GM23338 (cell line): ENCODE measurements around the gene CAPN14. TPM values are rescaled to one million over a fixed set of nuclear protein-coding genes. Genes with fewer than 3 reads are reported as not detected.

ENCODE experiments used
- ATAC-seq: fragments of 200-7000 bp; cut with Tn5 transposase; 3 replicates; pipeline ENCODE4 v1.9.1; 2020
- DNase-seq: peaks from one replicate; pipeline ENCODE4 v3.0.0-alpha.2; 2015; ENCODE audit warnings: low spot score
- H2AFZ ChIP-seq: fragments of 200-600 bp; sonication (generic); 2 replicates; pipeline ENCODE4 v1.8.0; 2016; ENCODE audit warnings: antibody characterized with exemption, mild to moderate bottlenecking, moderate library complexity
- H3F3A ChIP-seq: fragments of 200-600 bp; sonication (generic); replicated peaks from 2 replicates; pipeline ENCODE4 v1.8.0; 2017; ENCODE audit warnings: antibody characterized with exemption, mixed run types, low read depth
- H3K27ac ChIP-seq: fragments of 200-600 bp; sonication (generic); 2 replicates; pipeline ENCODE4 v1.6.1; 2016; ENCODE audit warnings: low read depth
- H3K27me3 ChIP-seq: fragments of 200-600 bp; sonication (generic); 2 replicates; pipeline ENCODE4 v1.8.0; 2016; ENCODE audit warnings: mild to moderate bottlenecking, mixed run types, moderate library complexity; ENCODE audit not compliant: insufficient read depth
- H3K36me3 ChIP-seq: fragments of 200-600 bp; sonication (generic); 2 replicates; pipeline ENCODE4 v1.8.0; 2016; ENCODE audit warnings: mild to moderate bottlenecking; ENCODE audit not compliant: insufficient read depth
- H3K4me1 ChIP-seq: fragments of 200-600 bp; sonication (generic); 2 replicates; pipeline ENCODE4 v1.8.0; 2016; ENCODE audit warnings: mild to moderate bottlenecking, moderate library complexity; ENCODE audit not compliant: insufficient read depth
- H3K4me2 ChIP-seq: fragments of 200-600 bp; sonication (generic); 2 replicates; pipeline ENCODE4 v1.7.1; 2017; ENCODE audit warnings: mixed run types
- H3K4me3 ChIP-seq: fragments of 200-600 bp; sonication (generic); 2 replicates; pipeline ENCODE4 v1.6.1; 2016; ENCODE audit warnings: mixed run types
- H3K79me2 ChIP-seq: fragments of 200-600 bp; sonication (generic); replicated peaks from 2 replicates; pipeline ENCODE4 v1.8.0; 2017; ENCODE audit warnings: mild to moderate bottlenecking; ENCODE audit not compliant: insufficient read depth
- H3K9me2 ChIP-seq: fragments of 200-600 bp; sonication (generic); 2 replicates; pipeline ENCODE4 v1.8.0; 2017; ENCODE audit not compliant: insufficient read depth
- H4K20me1 ChIP-seq: fragments of 200-600 bp; sonication (generic); replicated peaks from 2 replicates; pipeline ENCODE4 v1.8.0; 2017; ENCODE audit warnings: mild to moderate bottlenecking; ENCODE audit not compliant: insufficient read depth
- H3K27ac Mint-ChIP-seq: 2 replicates; pipeline ENCODE4 v1.8.0; 2020; ENCODE audit warnings: inconsistent platforms, mild to moderate bottlenecking, moderate library complexity, mixed read lengths
- H3K27me3 Mint-ChIP-seq: 3 replicates; pipeline ENCODE4 v1.8.0; 2022; ENCODE audit warnings: low read depth, mild to moderate bottlenecking, moderate library complexity, mixed read lengths, inconsistent platforms; ENCODE audit not compliant: insufficient read depth, poor library complexity
- H3K36me3 Mint-ChIP-seq: 3 replicates; pipeline ENCODE4 v1.8.0; 2021; ENCODE audit warnings: low read depth, mild to moderate bottlenecking, inconsistent platforms, moderate library complexity, mixed read lengths
- H3K4me1 Mint-ChIP-seq: 3 replicates; pipeline ENCODE4 v1.8.0; 2020; ENCODE audit warnings: mild to moderate bottlenecking, inconsistent platforms, mixed read lengths
- H3K4me3 Mint-ChIP-seq: 3 replicates; pipeline ENCODE4 v1.8.0; 2021; ENCODE audit warnings: moderate library complexity, mild to moderate bottlenecking, inconsistent platforms, mixed read lengths
- H3K9me3 Mint-ChIP-seq: 3 replicates; pipeline ENCODE4 v1.8.0; 2020; ENCODE audit warnings: moderate library complexity, mild to moderate bottlenecking, inconsistent platforms, mixed read lengths
- ETS1 ChIP-seq: IDR thresholded peaks from 2 replicates; pipeline ENCODE4 v1.6.1; 2016; ENCODE audit warnings: antibody characterized with exemption
- EZH2 ChIP-seq: fragments of 200-600 bp; sonication (generic); IDR thresholded peaks from one replicate; pipeline ENCODE4 v1.8.0; 2017; ENCODE audit warnings: antibody characterized with exemption, mild to moderate bottlenecking, low read depth; ENCODE audit not compliant: unreplicated experiment
- EZH2phosphoT487 ChIP-seq: fragments of 200-600 bp; sonication (generic); IDR thresholded peaks from one replicate; pipeline ENCODE4 v1.8.1; 2018; ENCODE audit warnings: antibody characterized with exemption; ENCODE audit not compliant: unreplicated experiment
- STAT1 ChIP-seq: IDR thresholded peaks from one replicate; pipeline ENCODE4 v1.6.1; 2016; ENCODE audit warnings: antibody characterized with exemption; ENCODE audit not compliant: unreplicated experiment
- ZNF114 ChIP-seq: fragments of 250-450 bp; sonication (Bioruptor Pico); IDR thresholded peaks from 2 replicates; pipeline ENCODE4 v1.5.0; 2020; ENCODE audit warnings: mild to moderate bottlenecking, moderate library complexity
- ZNF331 ChIP-seq: fragments of 250-450 bp; sonication (Bioruptor Pico); IDR thresholded peaks from 2 replicates; pipeline ENCODE4 v1.5.0; 2020; ENCODE audit warnings: low read depth, mild to moderate bottlenecking, moderate library complexity
- polyA plus RNA-seq: library from polyadenylated mRNA; unstranded; fragments of >200 nt; fragmentation: Nextera tagmentation; extraction: Ambion mirVana; gene quantifications from 2 replicates; pipeline ENCODE4 v1.2.1, GENCODE V29; 2016
- total RNA-seq: library from RNA; depleted of rRNA; stranded (reverse); fragments of >200 nt; shearing (Covaris generic); gene quantifications from 2 replicates; pipeline ENCODE4 v1.2.3, GENCODE V29; 2014
- TF ChIP-seq, protein P1 (sequence below): fragments of 250-450 bp; sonication (Bioruptor Pico); IDR thresholded peaks from 2 replicates; pipeline ENCODE4 v1.5.0; 2020; ENCODE audit warnings: mild to moderate bottlenecking, moderate library complexity
- TF ChIP-seq, protein P2 (sequence below), 2 experiments: fragments of 200-600 bp in 1 of 2; sonication (generic) in 1 of 2; conservative IDR thresholded peaks; 2 replicates each; pipeline versions ENCODE4 v1.5.1 to v1.6.1; 2016 to 2017; ENCODE audit warnings: antibody characterized with exemption in 2 of 2, low read depth in 2 of 2, mild to moderate bottlenecking in 2 of 2, moderate library complexity in 1 of 2

The CAPN14 gene
- total and polyA plus RNA-seq, 2 experiments from 2014 or later, result 0.15 TPM; not detected in 1

GRCh38 chr2:31216734-31217133, 581 bp downstream of the CAPN14 start (continued):
- TF ChIP-seq, protein P1, sequence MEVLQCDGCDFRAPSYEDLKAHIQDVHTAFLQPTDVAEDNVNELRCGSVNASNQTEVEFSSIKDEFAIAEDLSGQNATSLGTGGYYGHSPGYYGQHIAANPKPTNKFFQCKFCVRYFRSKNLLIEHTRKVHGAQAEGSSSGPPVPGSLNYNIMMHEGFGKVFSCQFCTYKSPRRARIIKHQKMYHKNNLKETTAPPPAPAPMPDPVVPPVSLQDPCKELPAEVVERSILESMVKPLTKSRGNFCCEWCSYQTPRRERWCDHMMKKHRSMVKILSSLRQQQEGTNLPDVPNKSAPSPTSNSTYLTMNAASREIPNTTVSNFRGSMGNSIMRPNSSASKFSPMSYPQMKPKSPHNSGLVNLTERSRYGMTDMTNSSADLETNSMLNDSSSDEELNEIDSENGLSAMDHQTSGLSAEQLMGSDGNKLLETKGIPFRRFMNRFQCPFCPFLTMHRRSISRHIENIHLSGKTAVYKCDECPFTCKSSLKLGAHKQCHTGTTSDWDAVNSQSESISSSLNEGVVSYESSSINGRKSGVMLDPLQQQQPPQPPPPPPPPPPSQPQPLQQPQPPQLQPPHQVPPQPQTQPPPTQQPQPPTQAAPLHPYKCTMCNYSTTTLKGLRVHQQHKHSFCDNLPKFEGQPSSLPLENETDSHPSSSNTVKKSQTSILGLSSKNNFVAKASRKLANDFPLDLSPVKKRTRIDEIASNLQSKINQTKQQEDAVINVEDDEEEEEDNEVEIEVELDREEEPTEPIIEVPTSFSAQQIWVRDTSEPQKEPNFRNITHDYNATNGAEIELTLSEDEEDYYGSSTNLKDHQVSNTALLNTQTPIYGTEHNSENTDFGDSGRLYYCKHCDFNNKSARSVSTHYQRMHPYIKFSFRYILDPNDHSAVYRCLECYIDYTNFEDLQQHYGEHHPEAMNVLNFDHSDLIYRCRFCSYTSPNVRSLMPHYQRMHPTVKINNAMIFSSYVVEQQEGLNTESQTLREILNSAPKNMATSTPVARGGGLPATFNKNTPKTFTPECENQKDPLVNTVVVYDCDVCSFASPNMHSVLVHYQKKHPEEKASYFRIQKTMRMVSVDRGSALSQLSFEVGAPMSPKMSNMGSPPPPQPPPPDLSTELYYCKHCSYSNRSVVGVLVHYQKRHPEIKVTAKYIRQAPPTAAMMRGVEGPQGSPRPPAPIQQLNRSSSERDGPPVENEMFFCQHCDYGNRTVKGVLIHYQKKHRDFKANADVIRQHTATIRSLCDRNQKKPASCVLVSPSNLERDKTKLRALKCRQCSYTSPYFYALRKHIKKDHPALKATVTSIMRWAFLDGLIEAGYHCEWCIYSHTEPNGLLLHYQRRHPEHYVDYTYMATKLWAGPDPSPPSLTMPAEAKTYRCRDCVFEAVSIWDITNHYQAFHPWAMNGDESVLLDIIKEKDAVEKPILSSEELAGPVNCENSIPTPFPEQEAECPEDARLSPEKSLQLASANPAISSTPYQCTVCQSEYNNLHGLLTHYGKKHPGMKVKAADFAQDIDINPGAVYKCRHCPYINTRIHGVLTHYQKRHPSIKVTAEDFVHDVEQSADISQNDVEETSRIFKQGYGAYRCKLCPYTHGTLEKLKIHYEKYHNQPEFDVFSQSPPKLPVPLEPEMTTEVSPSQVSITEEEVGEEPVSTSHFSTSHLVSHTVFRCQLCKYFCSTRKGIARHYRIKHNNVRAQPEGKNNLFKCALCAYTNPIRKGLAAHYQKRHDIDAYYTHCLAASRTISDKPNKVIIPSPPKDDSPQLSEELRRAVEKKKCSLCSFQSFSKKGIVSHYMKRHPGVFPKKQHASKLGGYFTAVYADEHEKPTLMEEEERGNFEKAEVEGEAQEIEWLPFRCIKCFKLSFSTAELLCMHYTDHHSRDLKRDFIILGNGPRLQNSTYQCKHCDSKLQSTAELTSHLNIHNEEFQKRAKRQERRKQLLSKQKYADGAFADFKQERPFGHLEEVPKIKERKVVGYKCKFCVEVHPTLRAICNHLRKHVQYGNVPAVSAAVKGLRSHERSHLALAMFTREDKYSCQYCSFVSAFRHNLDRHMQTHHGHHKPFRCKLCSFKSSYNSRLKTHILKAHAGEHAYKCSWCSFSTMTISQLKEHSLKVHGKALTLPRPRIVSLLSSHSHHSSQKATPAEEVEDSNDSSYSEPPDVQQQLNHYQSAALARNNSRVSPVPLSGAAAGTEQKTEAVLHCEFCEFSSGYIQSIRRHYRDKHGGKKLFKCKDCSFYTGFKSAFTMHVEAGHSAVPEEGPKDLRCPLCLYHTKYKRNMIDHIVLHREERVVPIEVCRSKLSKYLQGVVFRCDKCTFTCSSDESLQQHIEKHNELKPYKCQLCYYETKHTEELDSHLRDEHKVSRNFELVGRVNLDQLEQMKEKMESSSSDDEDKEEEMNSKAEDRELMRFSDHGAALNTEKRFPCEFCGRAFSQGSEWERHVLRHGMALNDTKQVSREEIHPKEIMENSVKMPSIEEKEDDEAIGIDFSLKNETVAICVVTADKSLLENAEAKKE, result no peak
- no peak for TF ChIP-seq ETS1
- TF ChIP-seq ZNF114, result no peak
- TF ChIP-seq, protein P2, sequence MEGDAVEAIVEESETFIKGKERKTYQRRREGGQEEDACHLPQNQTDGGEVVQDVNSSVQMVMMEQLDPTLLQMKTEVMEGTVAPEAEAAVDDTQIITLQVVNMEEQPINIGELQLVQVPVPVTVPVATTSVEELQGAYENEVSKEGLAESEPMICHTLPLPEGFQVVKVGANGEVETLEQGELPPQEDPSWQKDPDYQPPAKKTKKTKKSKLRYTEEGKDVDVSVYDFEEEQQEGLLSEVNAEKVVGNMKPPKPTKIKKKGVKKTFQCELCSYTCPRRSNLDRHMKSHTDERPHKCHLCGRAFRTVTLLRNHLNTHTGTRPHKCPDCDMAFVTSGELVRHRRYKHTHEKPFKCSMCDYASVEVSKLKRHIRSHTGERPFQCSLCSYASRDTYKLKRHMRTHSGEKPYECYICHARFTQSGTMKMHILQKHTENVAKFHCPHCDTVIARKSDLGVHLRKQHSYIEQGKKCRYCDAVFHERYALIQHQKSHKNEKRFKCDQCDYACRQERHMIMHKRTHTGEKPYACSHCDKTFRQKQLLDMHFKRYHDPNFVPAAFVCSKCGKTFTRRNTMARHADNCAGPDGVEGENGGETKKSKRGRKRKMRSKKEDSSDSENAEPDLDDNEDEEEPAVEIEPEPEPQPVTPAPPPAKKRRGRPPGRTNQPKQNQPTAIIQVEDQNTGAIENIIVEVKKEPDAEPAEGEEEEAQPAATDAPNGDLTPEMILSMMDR (conservative IDR thresholded peaks at IDR 0.05; ENCODE audit: low read depth in 2 of 2), result no peak
- no peak for TF ChIP-seq STAT1

DNA sequence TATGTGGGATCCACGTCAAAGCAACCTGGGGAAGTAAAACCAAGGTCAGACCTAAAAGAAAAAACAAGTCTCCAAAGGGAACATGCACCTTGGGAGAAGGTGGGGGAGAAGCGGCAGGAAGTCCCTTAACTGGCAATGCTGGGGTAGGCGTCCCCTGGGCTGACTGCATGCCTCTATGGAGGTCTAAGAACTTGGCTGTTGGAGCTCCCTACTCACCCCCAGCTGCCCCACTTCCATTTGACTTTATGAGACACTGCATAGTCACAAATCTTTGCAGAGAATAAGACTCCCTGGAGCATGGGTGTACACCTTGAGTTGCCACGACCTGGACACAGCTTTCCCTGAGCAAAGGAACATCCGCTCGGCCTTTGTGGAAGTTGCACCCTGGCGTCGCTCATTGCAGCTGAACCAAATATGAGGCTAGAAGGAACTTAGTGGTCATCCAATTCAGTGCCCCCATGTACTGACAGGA, 2.8 kb downstream of the CAPN14 start:
- no peaks in the 10 kb centered on the region; the same call in none of the 3 replicates for H3K4me1 Mint-ChIP-seq
- Histone ChIP-seq H3K36me3 (no peaks in the 10 kb centered on the region), H3K4me1 (no peaks in the 10 kb centered on the region), H3K27ac (no peak overlapping the region), H2AFZ (no peak overlapping the region), H3K4me3 (no peak overlapping the region), H3K4me2 (no peak overlapping the region), H4K20me1 (no peaks in the 10 kb centered on the region), H3K9me2 (no peaks in the 10 kb centered on the region), H3F3A (no peaks in the 10 kb centered on the region), H3K79me2 (no peaks in the 10 kb centered on the region), H3K27me3 (no peaks in the 10 kb centered on the region)
- H3K27me3 Mint-ChIP-seq, result peaks cover 2% of the 10 kb centered on the region
- no peak overlapping the region for H3K27ac Mint-ChIP-seq
- no peaks in the 10 kb centered on the region; the same call in 2 of the 3 replicates for H3K9me3 Mint-ChIP-seq
- DNase-seq (no peak), ATAC-seq (no peak)
- H3K36me3 Mint-ChIP-seq, result no peaks in the 10 kb centered on the region
- H3K4me3 Mint-ChIP-seq, result no peak overlapping the region
- TF ChIP-seq ZNF114 (no peak), EZH2phosphoT487 (no peak), EZH2 (no peak), ZNF331 (CRISPR knock-in tag) (no peak)
- TF ChIP-seq, protein P2 (conservative IDR thresholded peaks at IDR 0.05; ENCODE audit: low read depth in 2 of 2), result no peak
